Fibroblast of skin of left biceps (primary cell): Measurements from ENCODE around the gene ITGB1BP2.
"Not testable (repeated sequence)": the region's sequence is repeated elsewhere in the genome, so short reads cannot be mapped to it uniquely, and the experiment has no call there.

Source experiments
- DNase-seq, 2 experiments: peaks; one replicate each; pipeline ENCODE4 v3.0.0-alpha.2; 2013; ENCODE audit warnings: low read depth in 2 of 2

Gene ITGB1BP2

GRCh38 chrX:71302461-71303213 lies 1.1 kb downstream of the ITGB1BP2 start:
- DNase-seq: no peak

- no peak for DNase-seq
Observed at GRCh38 chrX:71304561-71304960, 3.0 kb downstream of the ITGB1BP2 start.

- DNase-seq: peak; percentile 52 to 55
Observed at GRCh38 chrX:71315917-71316316, 14.4 kb downstream of the ITGB1BP2 start.

- not testable (repeated sequence) for DNase-seq
Observed at GRCh38 chrX:71316959-71317358, 15.4 kb downstream of the ITGB1BP2 start.

GRCh38 chrX:71320126-71320525 lies 18.6 kb downstream of the ITGB1BP2 start:
- no peak for DNase-seq

- no peak for DNase-seq
Observed at GRCh38 chrX:71321731-71322130, 20.2 kb downstream of the ITGB1BP2 start.

GRCh38 chrX:71324452-71324851 lies 22.9 kb downstream of the ITGB1BP2 start:
- DNase-seq: not testable (repeated sequence)

GRCh38 chrX:71326394-71326793 lies 24.8 kb downstream of the ITGB1BP2 start:
- DNase-seq: no peak

- not testable (repeated sequence) for DNase-seq
Observed at GRCh38 chrX:71349151-71349665, 47.7 kb downstream of the ITGB1BP2 start.

GRCh38 chrX:71349867-71350266 lies 48.3 kb downstream of the ITGB1BP2 start:
- DNase-seq: not testable (repeated sequence)

GRCh38 chrX:71352439-71352838 lies 50.9 kb downstream of the ITGB1BP2 start:
- DNase-seq: not testable (repeated sequence)
